ENCODE data around the gene VPS26C.

VPS26C gene

DNA sequence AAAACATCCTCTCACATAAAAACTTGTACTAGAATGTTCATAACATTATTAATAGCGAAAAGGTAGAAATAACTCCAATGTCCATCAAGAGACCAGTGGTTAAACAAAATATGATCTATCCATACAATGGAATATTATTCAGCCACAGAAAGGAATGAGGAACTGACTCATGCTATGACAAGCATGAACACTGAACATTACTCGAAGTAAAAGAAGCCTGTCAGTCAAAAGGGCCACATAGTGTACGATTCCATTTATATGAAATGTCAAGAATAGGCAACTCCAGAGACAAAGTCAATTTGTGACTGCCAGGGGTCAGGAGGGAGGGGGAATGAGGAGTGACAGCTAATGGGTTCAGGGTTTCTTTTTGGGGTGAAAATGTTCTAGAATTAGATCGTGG is 2.3 kb downstream of the VPS26C start:
- no peak for DNase-seq (ENCODE audit: low spot score)

DNA sequence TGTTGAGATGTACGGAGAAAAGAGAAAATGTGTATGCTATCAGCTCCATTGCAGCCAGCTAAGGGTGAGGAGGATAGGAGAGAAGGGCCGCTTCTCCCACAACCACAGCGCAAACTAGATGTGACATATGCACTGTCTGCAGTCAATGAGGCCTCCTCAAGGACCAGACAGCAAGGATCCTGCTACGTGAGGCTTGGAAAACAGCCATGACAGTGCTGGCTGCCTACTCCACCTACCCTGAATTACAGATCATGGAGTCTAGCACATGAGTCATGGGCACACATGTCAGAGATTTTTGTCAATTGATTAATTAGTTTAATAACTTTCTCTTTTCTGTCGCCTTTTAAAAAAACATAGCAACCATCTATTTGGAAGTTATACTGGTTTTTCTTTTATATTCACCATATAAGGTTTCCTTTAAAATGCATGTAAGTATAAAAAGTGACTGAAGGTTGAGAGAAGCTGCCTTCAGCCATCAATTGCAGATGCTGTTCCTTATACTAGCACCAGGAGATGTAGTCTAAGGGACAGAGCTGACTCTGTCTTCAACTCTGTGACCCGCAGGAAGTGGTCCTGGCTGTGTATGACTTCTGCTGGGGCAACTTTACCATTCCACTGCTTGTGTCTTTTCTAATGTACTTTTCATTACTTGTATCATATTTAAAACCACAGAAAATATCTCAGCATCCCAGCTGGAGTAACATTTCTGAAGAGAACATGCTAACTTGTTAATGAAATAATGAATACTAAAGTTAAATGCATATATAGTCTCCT is 3.1 kb downstream of the VPS26C start:
- no peak for DNase-seq (ENCODE audit: low spot score)

DNA sequence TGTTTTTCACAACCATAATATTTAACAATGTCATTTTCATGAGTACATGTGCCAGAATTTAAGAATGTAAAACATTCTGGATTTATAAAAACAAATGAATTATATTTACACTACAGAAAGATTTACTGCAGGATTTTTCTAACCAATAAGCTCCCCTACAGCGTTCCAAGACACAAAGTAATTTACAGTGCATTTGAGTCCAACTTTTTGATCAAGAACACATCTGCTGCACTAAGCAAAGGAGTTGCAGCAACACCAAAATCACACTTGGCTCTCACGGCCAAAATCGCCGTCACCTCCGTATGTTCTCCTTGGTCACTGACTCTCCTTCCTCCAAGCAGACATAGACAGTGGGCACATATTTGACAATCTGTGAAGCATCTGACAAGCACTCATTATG is 7.7 kb downstream of the VPS26C start:
- DNase-seq (ENCODE audit: low spot score), result no peak

DNA sequence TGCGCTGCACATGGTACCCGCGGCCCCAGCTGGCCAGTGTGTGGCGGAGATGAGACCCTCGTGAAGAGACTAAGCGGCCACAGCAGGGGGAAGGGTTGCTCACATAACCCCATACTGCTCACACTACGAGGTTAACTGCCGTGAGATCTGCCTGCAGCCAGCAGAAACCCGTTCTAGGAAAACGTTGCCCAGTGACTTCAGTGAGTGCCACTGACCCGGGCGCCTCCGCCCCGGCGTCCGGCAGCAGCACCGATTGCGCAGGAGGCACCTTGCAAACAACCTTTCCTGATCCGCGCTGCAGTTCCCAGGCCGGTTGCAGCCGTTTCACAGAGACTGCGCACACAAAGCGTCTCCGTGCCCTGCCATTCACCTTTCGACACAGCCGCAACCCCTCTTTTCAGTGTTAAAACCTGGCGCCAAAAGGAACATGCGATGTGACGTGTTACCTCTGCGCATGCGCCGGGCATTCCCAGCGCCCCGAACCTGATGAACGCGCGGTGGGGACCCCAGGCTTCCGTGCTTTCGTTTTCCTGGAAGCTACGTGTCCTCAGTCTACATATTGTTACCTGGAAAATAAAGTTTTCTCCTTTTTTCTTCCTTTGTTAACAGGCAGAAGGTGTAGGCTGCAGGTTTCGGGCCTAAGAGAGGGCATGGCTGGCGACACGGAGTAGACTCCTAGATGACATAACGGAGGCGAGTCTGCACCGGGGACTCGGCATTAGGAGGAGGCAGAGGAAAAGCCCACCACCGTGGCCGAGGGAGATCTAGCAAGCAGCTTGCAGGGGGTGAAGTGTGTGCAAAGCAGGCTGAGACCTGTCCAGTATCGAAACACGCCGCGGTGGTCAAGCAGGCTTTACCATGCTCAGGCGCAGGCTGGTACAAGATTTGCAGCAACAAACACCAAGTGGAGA is 8.9 kb downstream of the VPS26C start:
- no peak for DNase-seq (ENCODE audit: low spot score)

DNA sequence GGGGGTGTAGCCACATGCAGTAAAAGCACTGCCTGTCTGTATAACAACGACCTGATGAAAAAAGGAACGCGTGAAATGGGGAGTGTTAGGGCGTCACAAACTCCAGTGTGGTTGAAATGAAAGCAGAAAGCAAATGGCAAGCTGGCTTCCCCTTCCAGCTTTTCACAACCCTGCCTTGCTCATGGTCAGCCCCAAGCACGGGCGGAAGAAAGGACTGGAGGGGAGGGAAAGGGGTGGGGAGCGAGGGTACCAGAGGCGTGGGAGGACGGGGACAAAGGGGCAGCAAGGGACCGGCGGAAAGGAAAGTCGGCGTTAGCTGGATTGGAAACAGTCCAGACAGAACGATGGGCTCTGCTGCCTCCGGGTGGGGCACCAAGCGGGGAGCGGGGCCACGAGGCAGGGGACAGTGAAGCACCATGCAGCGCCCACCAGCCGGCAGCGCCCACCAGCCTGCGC is 9.6 kb downstream of the VPS26C start:
- DNase-seq (ENCODE audit: low spot score), result no peak

DNA sequence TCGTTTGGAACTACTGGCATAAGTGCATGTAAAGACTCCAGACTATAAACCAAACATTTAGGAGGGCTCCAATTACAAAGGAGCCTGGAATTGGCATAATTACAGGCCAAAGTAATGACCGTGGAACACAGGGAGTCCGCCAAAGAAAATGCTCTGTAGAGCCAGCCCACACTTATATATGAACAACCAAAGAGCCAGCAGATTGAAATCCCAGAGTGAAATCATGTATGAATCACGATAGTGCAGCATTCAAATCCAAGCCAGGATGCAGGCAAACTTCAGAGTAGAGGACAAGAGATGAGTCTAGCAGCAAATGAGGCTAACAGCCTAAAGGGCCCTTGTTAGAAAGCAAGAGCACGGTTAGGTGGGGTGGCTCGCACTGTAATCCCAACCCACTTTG is 13.1 kb downstream of the VPS26C start:
- DNase-seq (ENCODE audit: low spot score), result no peak

DNA sequence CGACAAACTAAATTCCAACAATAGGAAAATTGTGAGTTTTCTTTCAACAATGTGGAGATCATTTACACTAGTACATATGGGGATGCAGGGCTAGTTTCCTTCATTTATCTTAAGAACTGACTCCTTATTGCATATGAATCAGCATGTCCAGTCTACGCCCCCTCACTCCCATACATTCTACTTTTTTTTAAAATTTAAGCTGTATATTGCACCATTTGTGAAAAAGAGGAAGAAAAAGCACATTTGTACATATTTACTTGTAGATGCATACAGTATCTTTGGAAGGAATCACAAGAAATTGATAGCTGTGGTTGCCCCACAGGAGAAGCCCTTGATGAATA is 15.9 kb downstream of the VPS26C start:
- no peak for DNase-seq (ENCODE audit: low spot score)

DNA sequence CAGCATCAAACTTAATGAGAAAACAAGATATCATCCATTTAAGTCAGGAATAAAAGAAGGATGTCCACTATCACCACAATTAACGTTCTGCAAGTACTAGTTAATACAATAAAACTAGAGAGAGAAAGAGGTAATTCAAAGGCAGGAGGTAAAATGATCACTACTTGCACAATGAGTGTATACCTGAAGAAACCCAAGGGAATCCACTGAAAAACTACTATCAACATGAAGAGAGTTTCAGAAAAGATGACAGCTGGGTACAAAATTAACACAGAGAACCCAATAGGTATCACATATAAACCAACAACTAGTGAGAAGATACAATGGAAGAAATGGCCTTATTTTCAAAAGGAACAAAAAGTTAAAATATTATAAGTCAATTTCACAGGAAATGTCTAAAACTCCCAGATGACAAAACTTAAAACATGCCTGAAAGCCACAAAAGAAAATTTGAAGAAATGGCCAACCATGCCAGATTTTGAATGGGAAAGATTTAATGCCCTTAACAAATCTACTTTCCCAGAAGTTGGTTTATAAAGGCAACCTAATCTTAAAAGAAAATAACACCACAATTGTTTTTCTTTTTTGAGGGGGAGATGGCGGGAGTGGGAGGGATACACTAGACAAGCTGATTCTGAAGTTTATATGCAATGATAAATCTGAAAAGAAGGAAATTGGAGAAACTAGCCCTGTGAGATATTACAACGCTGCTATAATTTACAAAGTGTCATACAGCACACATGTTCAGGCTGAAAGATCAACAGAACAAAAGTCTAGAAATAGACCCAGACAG is 17.8 kb downstream of the VPS26C start:
- no peak for DNase-seq (ENCODE audit: low spot score)

DNA sequence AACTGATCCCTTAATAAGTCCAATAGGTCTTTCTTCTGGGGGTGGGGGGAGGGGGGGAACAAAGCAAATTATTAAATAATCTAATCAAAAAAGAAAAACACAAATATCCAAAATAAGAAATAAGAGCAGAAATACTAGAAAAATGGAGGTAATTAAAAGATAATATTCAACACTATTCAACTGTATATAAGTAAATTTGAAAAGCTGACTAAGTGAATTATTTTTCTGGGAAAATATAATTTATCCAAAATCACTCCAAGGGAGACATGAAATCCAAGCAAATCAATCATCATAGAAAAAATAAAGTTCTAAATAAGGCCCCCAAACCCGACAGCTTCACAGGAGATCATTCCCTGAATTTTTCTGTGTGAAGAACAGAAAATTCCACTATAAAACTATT is 18.8 kb downstream of the VPS26C start:
- DNase-seq (ENCODE audit: low spot score), result no peak

DNA sequence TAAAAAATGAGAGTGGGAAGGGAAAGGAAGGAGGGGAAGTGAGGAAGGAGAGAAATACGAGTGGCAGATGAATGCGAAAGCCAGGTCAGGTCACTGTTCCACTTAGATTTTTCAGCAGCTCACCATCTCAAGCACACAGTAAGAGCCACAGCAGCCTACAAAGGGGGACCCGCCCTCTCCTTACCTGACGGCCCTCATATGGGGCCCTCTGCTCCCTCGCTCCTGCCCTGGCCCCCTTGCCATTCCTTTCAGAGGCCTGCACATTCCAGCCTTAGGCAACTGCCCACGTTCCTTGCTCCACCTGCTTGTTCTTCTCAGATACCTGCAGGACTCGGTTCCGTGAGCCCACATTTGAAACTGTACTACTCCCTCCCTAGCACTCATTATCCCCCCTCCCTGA is 22.0 kb downstream of the VPS26C start:
- DNase-seq (ENCODE audit: low spot score), result no peak

DNA sequence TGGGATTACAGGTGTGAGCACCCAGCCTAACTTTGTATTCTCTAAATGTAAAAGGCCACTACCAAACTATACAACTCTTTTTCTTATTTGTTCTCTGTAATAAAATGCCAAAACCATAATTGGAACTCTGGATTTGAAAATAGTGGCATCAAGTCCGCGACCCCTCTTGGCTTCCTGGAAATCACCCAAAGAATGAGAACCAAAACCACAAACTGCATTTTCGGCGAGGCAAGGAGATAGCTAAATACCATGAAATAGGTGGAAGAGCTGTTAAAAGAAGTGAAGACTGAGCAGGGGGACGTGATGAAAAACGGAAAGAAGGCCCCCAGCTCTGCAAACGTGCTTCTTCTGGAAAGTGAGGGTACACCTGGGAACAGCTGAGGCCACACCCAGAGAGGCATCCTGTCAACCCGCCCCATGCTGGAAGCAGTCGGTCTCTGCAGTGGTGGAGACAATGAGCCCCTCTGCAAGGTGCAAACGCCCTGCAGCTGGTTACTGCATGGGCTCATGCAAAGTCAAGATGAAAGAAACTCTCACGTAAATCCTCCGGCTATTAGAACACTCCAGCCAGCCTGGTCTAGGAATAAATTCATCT is 22.5 kb downstream of the VPS26C start:
- DNase-seq (ENCODE audit: low spot score), result no peak

DNA sequence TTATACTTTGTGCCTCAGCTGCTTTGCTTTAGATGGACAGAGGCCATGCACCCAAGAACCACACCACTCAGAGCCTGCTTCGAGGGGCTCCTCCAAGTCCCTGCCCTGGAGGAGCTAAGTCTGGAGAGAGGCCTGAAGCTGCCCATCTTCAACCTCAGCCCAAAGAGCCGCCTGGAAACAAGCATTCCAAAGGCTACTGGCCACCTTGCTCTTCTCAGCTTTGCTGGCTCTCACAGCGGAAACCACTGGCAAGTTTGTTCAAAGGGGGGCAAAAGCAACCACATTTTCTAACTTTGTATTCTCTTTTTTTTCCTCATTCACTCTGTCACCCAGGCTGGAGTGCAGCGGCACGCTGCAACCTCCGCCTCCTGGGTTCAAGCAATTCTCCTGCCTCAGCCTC is 23.2 kb downstream of the VPS26C start:
- no peak for DNase-seq (ENCODE audit: low spot score)

DNA sequence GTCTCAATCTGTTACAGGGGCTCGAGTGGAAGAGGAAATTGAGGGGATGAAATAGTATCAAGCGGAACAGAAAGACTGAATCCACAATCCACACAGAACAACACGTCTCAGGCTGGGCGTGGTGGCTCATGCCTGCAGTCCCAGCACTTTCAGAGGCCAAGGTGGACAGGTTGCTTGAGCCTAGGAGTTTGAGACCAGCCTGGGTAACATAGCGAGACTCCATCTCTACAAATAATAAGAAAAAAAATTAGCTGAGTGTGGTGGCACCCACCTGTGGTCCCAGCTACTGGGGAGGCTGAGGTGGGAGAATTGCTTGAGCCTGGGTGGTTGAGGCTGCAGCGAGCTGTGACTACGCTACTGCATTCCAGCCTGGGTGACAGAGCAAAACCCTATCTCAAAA is 25.7 kb downstream of the VPS26C start:
- no peak for DNase-seq (ENCODE audit: low spot score)

DNA sequence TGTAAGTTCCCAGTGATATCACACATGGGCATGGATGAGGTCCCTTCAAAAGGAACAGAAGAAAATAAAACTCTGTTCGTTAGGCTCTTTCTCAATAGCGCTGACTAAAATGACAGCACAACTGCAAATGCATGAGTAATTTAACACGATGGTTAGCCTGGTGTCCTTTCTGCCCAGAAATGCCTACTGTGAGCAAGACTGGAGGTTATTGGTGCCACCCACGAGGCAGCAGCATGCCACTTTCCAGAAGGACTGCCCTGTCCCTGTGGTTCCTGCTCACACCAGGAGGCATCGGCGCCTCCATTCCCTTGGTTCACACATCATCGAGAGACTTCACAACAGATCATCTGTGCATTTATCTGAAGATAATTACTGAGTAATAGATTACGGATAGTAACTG is 26.2 kb downstream of the VPS26C start:
- no peak for DNase-seq (ENCODE audit: low spot score)

DNA sequence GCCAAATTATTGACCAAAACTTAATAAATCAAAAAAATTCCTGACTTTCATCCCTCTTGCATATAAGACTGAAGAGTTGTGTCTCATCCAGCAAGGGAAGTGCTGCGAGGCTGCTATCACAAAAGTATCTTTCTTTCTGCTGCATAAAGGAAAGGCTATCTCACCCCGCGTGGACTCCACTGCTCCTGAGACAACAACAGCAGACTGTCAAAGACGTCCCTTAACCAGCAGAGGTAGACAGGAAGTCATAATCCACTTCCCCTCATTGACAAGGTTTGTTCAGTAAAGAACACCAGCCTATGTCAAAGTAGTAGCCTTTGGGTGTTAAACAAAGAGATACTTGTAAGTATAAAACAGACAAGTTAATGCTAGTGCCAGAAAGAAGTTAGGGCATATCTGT is 29.4 kb downstream of the VPS26C start:
- DNase-seq (ENCODE audit: low spot score), result peak; percentile 92

DNA sequence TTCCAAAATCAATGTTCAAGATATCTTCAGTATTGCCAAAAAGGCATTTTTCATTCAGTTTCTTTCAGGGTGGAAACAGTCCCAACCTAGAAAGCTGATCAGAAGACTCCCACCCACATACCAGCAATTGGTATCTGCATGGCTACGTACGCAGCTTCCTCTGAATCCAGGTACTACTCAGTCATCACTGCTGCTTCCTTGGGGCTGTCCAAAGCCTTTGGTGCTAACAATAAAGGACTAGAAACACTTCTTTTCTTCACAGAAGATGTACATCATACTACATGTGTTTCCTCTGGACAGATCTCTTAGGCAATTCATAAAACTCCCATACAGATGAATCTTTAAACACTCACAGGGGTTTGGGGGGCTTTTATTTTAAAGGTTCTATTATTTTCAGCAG is 29.8 kb downstream of the VPS26C start:
- DNase-seq (ENCODE audit: low spot score), result no peak

DNA sequence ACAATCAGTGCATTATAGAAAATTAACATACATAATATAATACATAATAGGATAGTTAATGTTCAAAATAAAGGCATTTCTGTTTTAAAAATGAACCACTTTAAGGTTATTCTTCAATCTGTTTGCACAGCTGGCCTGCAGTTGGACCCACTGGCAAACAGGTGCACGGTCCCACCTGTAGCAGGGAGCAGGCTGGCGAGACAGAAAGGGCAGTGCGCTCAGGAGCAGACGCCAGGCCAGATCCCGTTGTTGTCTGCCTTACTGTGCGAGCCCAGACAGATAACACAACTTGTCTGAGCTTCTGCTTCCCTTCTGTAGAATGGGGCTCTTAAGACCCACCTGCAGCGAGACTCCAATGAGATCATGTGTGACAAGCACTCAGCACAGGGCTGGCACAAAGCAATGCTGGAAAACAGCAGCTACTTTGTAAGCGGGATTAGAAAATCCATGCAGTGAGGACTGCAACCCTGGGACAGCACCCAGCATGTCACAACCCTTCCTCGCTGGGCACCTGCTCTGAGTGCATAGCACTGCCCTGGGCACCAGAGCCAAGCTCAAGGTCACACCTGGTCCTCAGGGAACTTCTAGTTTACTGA is 33.5 kb downstream of the VPS26C start:
- DNase-seq (ENCODE audit: low spot score), result no peak

DNA sequence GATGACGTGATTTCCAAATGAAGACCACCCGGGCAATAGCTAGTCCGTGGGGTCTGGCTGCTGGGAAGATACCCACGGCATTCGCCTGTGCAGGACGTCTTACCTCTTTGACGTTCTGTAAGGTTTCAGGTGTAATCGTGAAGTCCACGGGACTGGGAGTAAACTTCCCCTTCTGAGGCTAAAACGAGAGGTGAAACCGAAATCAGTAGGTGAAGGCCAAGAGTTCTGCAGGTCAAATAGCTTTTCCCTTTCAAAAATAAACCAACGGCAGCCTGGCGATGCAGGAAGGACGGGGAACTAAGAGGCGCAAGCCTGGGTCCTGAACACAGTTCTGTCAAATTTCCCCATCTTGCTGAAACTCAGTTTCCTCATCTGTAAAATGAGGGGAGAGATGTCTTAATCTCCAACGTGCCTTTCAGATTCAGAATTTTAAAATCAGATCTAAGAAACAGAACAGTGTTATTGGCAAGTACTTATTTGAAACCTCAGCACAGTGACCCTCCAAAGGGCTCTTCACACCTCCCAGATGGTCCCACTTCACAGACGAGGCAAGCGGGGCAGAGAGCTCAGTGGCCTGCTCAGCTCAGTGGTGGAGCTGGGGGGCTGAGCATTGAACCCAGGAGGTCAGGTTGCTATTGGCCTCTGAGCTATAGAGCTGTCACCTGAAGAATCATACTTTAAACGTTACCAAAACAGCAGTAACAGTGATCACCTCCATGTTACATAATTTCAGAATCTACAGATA is 34.7 kb downstream of the VPS26C start:
- no peak for DNase-seq (ENCODE audit: low spot score)

DNA sequence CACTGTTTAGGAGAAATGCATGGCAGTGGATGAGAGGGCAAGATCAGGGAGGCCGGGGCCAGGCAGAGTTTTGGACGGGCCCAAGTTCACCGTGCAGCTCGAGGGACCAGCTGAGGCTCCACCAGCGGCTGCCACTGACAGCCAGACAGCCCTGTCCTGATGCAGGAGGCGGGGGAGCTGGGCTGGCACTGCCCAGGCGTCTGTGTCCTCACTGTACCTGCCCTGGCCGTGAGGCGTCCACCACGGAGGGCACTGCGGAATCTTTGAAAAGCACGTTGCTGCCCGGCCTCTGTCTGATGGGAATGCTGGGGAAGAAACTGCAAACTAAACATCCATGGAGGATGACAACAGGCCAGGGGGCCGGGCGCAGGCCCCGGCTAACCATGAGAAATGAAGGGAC is 35.5 kb downstream of the VPS26C start:
- DNase-seq (ENCODE audit: low spot score), result no peak

DNA sequence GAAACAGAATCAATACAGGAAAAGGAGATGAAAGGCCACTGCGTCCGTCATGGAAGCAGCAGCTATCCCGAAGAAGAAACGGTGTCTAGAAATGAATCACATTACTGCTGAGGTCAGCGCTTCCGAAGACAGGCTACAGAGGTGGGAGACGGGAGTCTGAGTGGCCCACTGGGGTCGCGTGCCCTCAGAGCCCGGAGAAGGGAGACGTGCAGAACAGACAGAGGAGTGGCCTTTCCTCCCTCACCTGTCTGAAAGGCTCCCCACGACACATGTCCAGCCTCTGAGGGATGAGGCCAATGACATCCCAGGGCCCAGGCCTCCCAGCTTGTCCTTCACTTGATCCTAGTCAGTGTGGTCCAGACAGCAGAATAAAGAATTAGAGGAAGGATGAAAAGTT is 35.9 kb downstream of the VPS26C start:
- DNase-seq (ENCODE audit: low spot score), result no peak

DNA sequence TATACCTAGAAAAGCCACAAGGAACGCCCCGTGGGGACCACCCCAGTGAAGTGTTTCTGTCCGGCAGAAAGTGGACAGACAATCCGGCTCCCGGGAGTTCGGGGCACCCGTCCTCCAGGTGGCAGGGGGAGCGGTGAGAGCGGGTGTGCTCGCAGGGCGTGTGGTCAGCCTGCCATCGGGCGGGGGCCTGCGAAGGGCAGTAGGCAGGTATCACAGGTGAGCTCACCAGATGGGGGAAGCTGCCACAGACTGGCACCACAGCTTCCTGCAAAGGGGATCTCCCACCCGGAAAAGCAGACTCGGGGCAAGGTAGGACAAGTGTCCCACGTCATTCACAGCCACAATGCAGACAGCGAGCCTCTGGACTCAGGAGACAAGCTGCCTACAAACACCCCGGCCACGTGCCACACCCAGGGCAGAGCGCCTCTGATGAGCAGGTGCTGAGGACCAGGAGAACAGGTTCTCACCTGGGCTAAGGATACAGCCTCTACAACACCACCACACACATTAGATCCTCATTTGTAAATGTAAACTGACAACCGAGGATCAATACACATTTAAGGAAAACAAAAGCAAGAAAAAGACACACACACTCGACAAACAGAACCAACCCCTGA is 36.4 kb downstream of the VPS26C start:
- no peak for DNase-seq (ENCODE audit: low spot score)
